HG02870 (cell line): ENCODE measurements around the gene SRMS.
"Not testable (repeated sequence)": the region's sequence is repeated elsewhere in the genome, so short reads cannot be mapped to it uniquely, and the experiment has no call there.

Source experiments
- ATAC-seq: cut with Tn5 transposase; IDR thresholded peaks from one replicate; pipeline ENCODE4 v1.9.1; 2021; ENCODE audit warnings: mild to moderate bottlenecking, moderate library complexity; ENCODE audit not compliant: unreplicated experiment

The SRMS gene

DNA sequence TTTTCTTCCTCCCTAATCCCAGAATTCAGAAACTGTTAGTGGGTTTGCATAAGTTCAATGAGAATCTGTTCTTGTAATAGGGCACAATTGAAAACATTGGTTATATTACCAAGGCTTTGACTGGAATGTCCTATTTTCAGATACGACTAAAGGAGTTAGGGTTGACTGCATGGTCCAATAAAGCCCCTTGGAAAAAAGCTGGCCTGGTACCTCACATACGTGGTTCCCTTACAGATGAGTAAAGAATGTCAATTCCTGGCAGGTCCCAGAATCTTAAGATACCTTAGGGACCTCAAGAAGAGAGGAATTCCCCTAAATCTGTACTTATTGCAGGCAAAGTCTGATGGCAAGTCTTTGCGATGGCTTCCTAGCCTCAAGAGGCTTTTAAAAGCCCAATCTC is 22.4 kb downstream of the SRMS start:
- no peak for ATAC-seq

GRCh38 chr20:63522981-63523611 is 24.5 kb downstream of the SRMS start:
- no peak for ATAC-seq

GRCh38 chr20:63522091-63522868 is 25.3 kb downstream of the SRMS start:
- no peak for ATAC-seq

DNA sequence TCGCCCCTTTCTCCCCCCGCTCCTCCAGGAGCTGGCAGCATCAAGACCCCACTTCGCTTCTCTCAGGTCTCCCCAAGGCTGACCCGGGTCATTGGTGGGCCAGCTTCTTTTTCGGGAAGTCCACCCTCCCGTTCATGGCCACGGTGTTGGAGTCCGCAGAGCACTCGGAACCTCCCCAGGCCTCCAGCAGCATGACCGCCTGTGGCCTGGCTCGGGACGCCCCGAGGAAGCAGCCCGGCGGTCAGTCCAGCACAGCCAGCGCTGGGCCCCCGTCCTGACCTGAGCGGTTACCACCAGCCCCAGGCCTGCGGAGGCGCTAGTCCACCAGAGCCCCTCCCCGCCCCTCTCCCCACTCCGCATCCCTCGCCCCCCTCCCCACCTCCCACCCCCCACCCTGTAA is 25.9 kb downstream of the SRMS start:
- ATAC-seq: no peak

DNA sequence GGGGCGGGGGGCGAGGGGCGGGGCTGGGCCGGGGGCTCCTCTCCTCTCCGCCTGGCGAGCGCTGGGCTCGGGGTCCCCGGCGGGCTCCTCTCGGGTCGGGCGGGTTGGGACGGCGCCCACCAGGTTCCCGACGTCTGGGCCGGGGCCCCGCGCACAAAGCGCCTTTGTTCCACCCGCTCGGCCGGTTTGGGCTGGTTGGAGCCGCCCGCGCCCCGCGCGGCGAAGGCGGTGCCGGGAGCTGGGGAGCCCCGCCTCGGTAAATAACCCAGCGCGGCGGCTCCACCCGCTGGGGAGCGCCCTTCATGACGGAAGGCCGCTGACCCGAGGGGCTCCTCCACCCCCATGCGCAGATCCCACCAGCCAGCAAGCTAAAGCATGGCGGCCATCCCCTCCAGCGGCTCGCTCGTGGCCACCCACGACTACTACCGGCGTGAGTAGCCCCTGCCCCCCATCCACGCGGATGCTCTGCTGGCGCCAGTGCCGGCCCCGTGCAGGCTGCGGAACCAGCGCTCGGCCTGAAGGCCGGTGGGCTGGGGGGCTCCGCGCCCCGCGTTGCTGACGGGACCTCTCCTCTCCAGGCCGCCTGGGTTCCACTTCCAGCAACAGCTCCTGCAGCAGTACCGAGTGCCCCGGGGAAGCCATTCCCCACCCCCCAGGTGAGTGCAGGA is 26.5 kb downstream of the SRMS start:
- peak; percentile 34 for ATAC-seq

- peak; percentile 62 for ATAC-seq
Measured at GRCh38 chr20:63520504-63520933, 27.0 kb downstream of the SRMS start, which contains the start of gene PPDPF. Gene PPDPF (plus strand): TSS chr20:63520765. CDS start chr20:63521309, 544 bp downstream.

DNA sequence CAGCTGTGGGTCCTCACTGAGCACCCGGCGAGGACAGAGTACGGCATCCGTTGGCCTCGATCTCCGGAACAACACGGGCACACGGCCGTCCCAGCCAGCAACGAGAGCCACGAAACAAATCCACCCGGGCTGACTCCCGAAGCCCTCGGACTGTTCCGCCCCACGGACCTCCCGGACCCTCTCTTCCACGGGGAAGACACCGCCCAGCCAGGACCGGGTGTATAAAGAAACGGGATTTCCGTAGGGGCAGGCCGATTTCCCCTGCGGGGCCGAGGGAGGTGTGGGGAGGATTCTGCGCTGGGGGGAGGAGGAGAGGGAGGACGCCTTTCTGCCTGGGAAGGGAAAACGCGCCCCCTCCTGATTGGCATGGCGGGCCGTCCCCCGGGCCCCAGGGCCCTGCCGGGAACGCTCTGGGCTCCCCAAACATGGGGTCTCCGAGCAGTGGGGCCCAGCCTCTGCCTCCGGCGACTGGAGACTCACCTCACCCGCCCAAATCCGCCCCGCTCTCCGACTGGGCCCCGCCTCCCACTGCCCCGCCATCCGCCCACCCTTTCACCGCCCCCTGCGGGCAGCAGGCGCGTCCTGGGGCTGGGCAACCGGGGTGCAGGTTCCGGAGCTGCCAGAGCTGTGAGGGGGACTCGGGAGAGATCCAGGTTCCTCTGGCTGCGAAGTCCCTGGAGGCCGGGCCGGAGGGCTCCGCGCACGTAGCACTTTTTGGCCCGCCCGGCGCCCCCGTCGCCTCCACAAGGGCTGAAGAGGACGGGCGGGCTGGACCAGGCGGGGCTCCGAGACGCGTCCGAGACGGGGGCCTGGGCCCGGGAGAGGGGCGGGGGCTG is 27.7 kb downstream of the SRMS start:
- peak; percentile 27 for ATAC-seq

- no peak for ATAC-seq
Measured at GRCh38 chr20:63518946-63519667, 28.4 kb downstream of the SRMS start.

- no peak for ATAC-seq
Measured at GRCh38 chr20:63518351-63518861, 29.1 kb downstream of the SRMS start.

DNA sequence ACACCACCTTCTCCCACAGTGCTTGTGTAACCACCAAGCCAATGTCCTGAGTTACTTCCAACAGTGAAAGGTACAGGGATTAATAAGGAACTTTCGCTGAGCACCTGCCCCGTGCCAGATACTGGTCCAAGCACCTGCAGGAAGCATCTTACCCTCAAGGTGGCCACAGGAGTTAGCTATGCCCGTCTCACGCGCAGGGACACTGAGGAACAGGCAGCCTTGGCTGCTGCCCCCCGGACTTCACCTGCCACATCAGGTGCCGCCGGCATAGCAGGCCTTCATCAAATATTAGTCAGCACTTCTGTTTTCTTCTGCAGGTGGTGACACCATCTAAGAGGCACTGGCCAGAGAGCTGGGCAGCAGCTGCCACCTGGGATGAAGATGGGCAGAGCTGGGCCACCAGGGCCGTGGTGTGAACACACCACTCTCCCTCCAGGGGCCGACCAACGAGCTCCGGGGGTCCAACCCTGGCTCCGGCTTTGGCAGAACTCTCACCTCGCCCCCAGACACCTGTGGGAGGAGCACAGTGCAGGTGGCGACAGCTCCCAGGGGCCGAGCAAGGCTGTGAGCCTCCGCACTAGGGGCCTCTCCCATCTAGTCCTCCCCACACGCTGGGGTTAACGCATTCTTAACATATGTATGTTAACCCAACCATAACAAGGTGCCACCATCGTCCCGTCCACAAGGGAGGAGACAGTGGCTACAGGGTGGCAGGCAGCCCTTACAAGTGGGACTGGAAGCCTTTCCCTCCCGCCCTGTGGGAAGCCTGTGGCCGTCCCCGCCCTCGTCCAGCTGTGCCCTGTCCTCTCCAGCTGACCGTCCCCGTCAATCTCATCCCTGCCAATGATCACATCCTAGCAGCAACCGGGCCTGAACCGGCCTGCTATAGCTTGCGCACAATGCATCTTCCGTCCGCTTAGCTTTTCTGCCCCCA is 29.9 kb downstream of the SRMS start:
- ATAC-seq: no peak

GRCh38 chr20:63514520-63514919 is 33.0 kb downstream of the SRMS start:
- ATAC-seq: not testable (repeated sequence)

GRCh38 chr20:63513207-63513606 is 34.3 kb downstream of the SRMS start:
- ATAC-seq: no peak

GRCh38 chr20:63509088-63509564 is 38.4 kb downstream of the SRMS start:
- no peak for ATAC-seq

DNA sequence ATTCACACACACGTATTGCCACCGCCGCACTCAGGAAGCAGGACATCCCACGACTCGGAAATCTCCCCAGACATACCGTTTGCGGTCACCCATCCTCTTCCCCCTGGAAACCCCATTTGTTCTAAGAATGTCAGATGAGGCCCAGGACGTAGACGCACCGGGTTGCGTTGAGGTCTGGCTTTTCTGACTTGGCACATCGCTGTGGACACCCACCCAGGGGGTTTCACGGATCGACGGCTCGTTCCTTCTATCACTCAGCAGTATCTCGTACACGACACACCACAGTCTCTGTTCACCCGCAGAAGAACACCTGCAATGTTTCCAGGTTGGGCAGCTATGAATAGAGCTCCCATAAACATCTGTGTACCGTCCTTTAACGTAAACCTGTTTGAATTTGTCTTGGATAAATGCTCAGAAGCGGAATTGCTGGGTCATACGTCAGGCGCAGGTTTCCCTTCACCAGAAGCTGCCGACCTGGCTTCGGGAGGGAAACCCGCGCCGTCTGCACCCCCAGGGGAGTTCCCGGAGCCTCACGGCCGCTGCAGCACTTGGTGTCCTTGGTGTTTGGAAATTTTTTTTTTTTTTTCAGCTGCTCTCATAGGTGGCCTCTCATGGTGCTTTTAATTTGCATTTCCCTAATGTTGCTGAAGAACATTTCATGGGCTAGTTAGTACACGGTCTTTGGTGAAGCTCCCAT is 39.3 kb downstream of the SRMS start:
- no peak for ATAC-seq

DNA sequence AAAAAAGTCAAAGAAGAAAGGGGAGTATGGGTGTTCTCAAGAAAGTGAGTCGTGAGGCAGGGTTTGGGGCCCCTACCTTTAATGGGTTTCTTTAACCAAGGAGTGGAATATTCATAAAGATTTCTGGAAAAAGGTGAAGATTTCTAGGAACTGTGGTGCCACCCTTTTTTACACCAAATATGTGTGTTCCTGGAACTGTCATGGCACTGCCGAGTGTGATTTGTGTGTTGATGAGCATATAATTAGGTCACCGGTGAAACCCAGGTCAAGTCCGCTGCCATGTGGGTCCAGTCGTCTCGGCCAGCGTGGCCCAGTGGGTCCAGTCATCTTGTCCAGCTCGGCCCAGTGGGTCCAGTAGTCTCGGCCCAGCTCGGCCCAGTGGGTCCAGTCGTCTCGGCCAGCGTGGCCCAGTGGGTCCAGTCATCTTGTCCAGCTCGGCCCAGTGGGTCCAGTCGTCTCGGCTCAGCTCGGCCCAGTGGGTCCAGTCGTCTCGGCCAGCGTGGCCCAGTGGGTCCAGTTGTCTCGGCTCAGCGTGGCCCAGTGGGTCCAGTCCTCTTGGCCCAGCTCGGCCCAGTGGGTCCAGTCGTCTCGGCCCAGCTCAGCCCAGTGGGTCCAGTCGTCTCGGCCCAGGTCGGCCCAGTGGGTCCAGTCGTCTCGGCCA is 40.3 kb downstream of the SRMS start:
- ATAC-seq: no peak

DNA sequence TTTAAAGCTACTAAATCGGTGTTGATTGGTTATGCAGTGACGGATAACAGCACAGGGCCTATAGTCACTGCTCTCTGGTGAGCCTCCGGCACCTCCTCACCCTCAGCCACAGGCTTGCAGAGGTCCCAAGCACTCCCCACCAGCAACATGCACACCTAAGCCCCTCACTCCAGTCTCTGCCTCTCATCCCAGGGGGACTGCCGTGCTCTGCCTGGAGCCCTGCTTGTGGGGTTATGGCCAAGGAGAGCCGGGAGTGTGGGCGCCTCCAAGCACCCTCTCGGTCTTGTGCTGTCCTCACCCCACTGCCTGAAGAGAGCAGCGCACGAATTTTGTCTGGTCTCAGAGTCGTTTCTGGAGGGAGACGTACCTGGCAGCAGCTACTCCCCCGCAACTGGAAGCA is 41.8 kb downstream of the SRMS start:
- no peak for ATAC-seq

GRCh38 chr20:63505281-63505680 is 42.3 kb downstream of the SRMS start:
- ATAC-seq: no peak

DNA sequence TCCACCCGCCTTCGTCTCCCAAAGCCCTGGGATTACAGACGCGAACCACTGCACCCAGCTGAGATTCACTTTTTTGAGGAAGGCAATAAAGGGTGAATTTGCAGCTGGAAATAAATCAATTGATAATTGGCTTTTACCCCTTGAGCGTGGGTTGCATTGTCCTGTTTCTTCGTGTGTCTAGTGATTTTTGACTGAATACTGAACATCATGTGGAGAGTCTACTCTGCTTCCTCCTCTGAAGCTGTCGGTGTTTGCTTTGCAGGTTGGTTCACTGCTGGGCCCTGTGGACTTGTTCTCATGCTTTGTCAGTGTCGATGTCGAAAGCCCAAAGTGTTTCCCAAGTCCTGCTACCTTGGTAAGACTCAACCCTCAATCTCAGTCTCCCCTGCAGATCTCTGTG is 42.9 kb downstream of the SRMS start:
- ATAC-seq: no peak
